OCI-LY1 (cell line): Measurements from ENCODE around the gene SPTBN2.

Experiments used
- H2AFZ ChIP-seq: fragments of 200-600 bp; sonication (generic), shearing (Covaris generic); 2 replicates; pipeline ENCODE4 v1.6.0; 2014; ENCODE audit warnings: antibody characterized with exemption, mild to moderate bottlenecking, low read length
- H3F3A ChIP-seq: fragments of 200-600 bp; sonication (generic), shearing (Covaris generic); 2 replicates; pipeline ENCODE4 v1.6.0; 2014; ENCODE audit warnings: mild to moderate bottlenecking, antibody characterized with exemption, low read length, moderate library complexity; ENCODE audit not compliant: insufficient read depth
- H3K27ac ChIP-seq: fragments of 200-600 bp; sonication (generic); 2 replicates; pipeline ENCODE4 v1.5.1; 2014; ENCODE audit warnings: low read length, mixed run types, mild to moderate bottlenecking, low read depth; ENCODE audit not compliant: poor library complexity, severe bottlenecking
- H3K27me3 ChIP-seq: fragments of 200-600 bp; sonication (generic); 2 replicates; pipeline ENCODE4 v1.6.0; 2014; ENCODE audit warnings: antibody characterized with exemption, mild to moderate bottlenecking, low read length, moderate library complexity; ENCODE audit not compliant: insufficient read depth
- H3K36me3 ChIP-seq: fragments of 200-600 bp; sonication (generic); 2 replicates; pipeline ENCODE4 v1.6.1; 2014; ENCODE audit warnings: mild to moderate bottlenecking, antibody characterized with exemption, low read length, moderate library complexity, mixed read lengths; ENCODE audit not compliant: insufficient read depth
- H3K4me1 ChIP-seq: fragments of 200-600 bp; sonication (generic); 2 replicates; pipeline ENCODE4 v1.5.1; 2014; ENCODE audit warnings: mild to moderate bottlenecking, low read length, moderate library complexity; ENCODE audit not compliant: insufficient read depth, severe bottlenecking
- H3K4me2 ChIP-seq: fragments of 200-600 bp; sonication (generic), shearing (Covaris generic); 2 replicates; pipeline ENCODE4 v1.6.1; 2014; ENCODE audit warnings: low read length
- H3K4me3 ChIP-seq: fragments of 200-600 bp; sonication (generic); 2 replicates; pipeline ENCODE4 v1.5.1; 2014; ENCODE audit warnings: low read length, low read depth, mild to moderate bottlenecking, mixed read lengths; ENCODE audit not compliant: poor library complexity, severe bottlenecking
- H3K79me2 ChIP-seq: fragments of 200-600 bp; shearing (Covaris generic); 2 replicates; pipeline ENCODE4 v1.6.1; 2016; ENCODE audit warnings: mixed run types, low read length, mixed read lengths; ENCODE audit not compliant: insufficient read depth
- H3K9ac ChIP-seq: fragments of 200-600 bp; sonication (generic), shearing (Covaris generic); 2 replicates; pipeline ENCODE4 v1.6.1; 2014; ENCODE audit warnings: mild to moderate bottlenecking, low read length, mixed read lengths
- H3K9me2 ChIP-seq: fragments of 200-600 bp; sonication (generic), shearing (Covaris generic); 2 replicates; pipeline ENCODE4 v1.6.1; 2014; ENCODE audit warnings: low read depth, mild to moderate bottlenecking, low read length, mixed read lengths
- H3K9me3 ChIP-seq: fragments of 200-600 bp; shearing (Covaris generic); 2 replicates; pipeline ENCODE4 v1.6.1; 2014; ENCODE audit warnings: low read length, mixed read lengths
- H4K20me1 ChIP-seq: fragments of 200-600 bp; sonication (generic), shearing (Covaris generic); 2 replicates; pipeline ENCODE4 v1.6.0; 2016; ENCODE audit warnings: mild to moderate bottlenecking, low read length; ENCODE audit not compliant: insufficient read depth
- CTCF ChIP-seq: fragments of 200-600 bp; sonication (generic), shearing (Covaris generic); IDR thresholded peaks from 2 replicates; pipeline ENCODE4 v1.5.1; 2017; ENCODE audit warnings: mild to moderate bottlenecking, antibody characterized with exemption, low read length, moderate library complexity, mixed read lengths
- EZH2 ChIP-seq: fragments of 200-600 bp; sonication (generic), shearing (Covaris generic); IDR thresholded peaks from 2 replicates; pipeline ENCODE4 v1.8.0; 2017; ENCODE audit warnings: borderline replicate concordance, mixed run types, mild to moderate bottlenecking, antibody characterized with exemption, low read length, moderate library complexity, mixed read lengths

Gene SPTBN2

GRCh38 chr11:66651016-66651415, 78.0 kb downstream of the SPTBN2 start:
- Histone ChIP-seq H3K9me3 (no peaks in the 10 kb centered on the region), H3K4me2 (no peak overlapping the region), H3F3A (0 out of 2 replicates have a peak, but pooled peaks cover 2% of the 10 kb centered on the region), H3K9ac (no peak overlapping the region), H4K20me1 (no peaks in the 10 kb centered on the region), H2AFZ (no peak overlapping the region), H3K9me2 (no peaks in the 10 kb centered on the region), H3K4me1 (no peaks in the 10 kb centered on the region), H3K36me3 (peaks cover 81% of the 10 kb centered on the region), H3K79me2 (peaks cover 38% of the 10 kb centered on the region), H3K27me3 (no peaks in the 10 kb centered on the region), H3K27ac (no peak overlapping the region), H3K4me3 (no peak overlapping the region)
- TF ChIP-seq EZH2 (no peak), CTCF (no peak)

GRCh38 chr11:66649903-66650302, 79.1 kb downstream of the SPTBN2 start:
- Histone ChIP-seq H3K36me3 (peaks cover 85% of the 10 kb centered on the region), H3K4me2 (no peak overlapping the region), H2AFZ (no peak overlapping the region), H3K79me2 (peaks cover 48% of the 10 kb centered on the region), H3K4me1 (no peaks in the 10 kb centered on the region), H3K9ac (no peak overlapping the region), H3K9me2 (no peaks in the 10 kb centered on the region), H3K27ac (no peak overlapping the region), H3K9me3 (no peaks in the 10 kb centered on the region), H3K27me3 (no peaks in the 10 kb centered on the region), H4K20me1 (no peaks in the 10 kb centered on the region), H3K4me3 (no peak overlapping the region), H3F3A (no peaks in the 10 kb centered on the region)
- no peak for TF ChIP-seq EZH2
- no peak for TF ChIP-seq CTCF

- Histone ChIP-seq H2AFZ (no peak overlapping the region), H3K9ac (no peak overlapping the region), H3K9me3 (no peaks in the 10 kb centered on the region), H3K27ac (no peak overlapping the region), H3K4me3 (no peak overlapping the region), H3K4me1 (peaks cover 11% of the 10 kb centered on the region), H3K36me3 (peaks cover 95% of the 10 kb centered on the region), H3K27me3 (no peaks in the 10 kb centered on the region), H3K4me2 (no peak overlapping the region), H3K9me2 (no peaks in the 10 kb centered on the region), H3K79me2 (peaks cover 78% of the 10 kb centered on the region), H3F3A (no peaks in the 10 kb centered on the region), H4K20me1 (peaks cover 2% of the 10 kb centered on the region; the same call in 1 of the 2 replicates)
- no peak for TF ChIP-seq CTCF
- no peak for TF ChIP-seq EZH2
Measured at GRCh38 chr11:66646828-66647227, 82.2 kb downstream of the SPTBN2 start.
